HG03354 (cell line): ENCODE data around the gene SRMS.

Experiments used
- ATAC-seq: cut with Tn5 transposase; IDR thresholded peaks from one replicate; pipeline ENCODE4 v1.9.1; 2021; ENCODE audit warnings: mild to moderate bottlenecking; ENCODE audit not compliant: unreplicated experiment, poor library complexity, severe bottlenecking

SRMS gene

GRCh38 chr20:63540417-63541186 lies 6.9 kb downstream of the SRMS start:
- no peak for ATAC-seq

GRCh38 chr20:63539441-63540370 lies 7.8 kb downstream of the SRMS start:
- no peak for ATAC-seq

GRCh38 chr20:63539092-63539430 lies 8.5 kb downstream of the SRMS start:
- no peak for ATAC-seq

GRCh38 chr20:63538204-63539091 lies 9.1 kb downstream of the SRMS start:
- ATAC-seq: no peak

GRCh38 chr20:63537525-63538203 lies 9.9 kb downstream of the SRMS start:
- ATAC-seq: peak; percentile 84

- ATAC-seq: peak; percentile 8
These were observed 10.5 kb downstream of the SRMS start, which contains the start of gene PTK6 for GRCh38 chr20:63536997-63537524. TSS of gene PTK6 (minus strand) at chr20:63537376. CDS start at chr20:63537314, 62 bp downstream.

- no peak for ATAC-seq
These were observed 11.1 kb downstream of the SRMS start for GRCh38 chr20:63536241-63536977.

GRCh38 chr20:63534831-63535651 lies 12.5 kb downstream of the SRMS start:
- no peak for ATAC-seq

GRCh38 chr20:63534427-63534830 lies 13.1 kb downstream of the SRMS start:
- ATAC-seq: no peak

- no peak for ATAC-seq
These were observed 13.6 kb downstream of the SRMS start for GRCh38 chr20:63533871-63534393.

GRCh38 chr20:63533388-63533787 lies 14.2 kb downstream of the SRMS start:
- no peak for ATAC-seq

GRCh38 chr20:63532449-63532971 lies 15.0 kb downstream of the SRMS start:
- ATAC-seq: no peak

GRCh38 chr20:63531686-63532448 lies 15.7 kb downstream of the SRMS start:
- ATAC-seq: no peak

- ATAC-seq: no peak
These were observed 16.8 kb downstream of the SRMS start for GRCh38 chr20:63530788-63531160.

GRCh38 chr20:63529861-63530787 lies 17.4 kb downstream of the SRMS start:
- no peak for ATAC-seq
